Thoracic aorta (tissue), 2 donors: ENCODE results near the gene PTPN11. TPM values are rescaled to one million over a fixed set of nuclear protein-coding genes. Genes with fewer than 3 reads are reported as not detected.

Source experiments
- ATAC-seq: fragments of 150-250 bp; one replicate; pipeline ENCODE4 v1.8.0; 2017; ENCODE audit warnings: low read depth; ENCODE audit not compliant: insufficient number of reproducible peaks, low FRiP score
- DNase-seq: peaks from one replicate; pipeline ENCODE4 v3.0.0-alpha.2; 2020; ENCODE audit warnings: low spot score
- H3K27ac ChIP-seq, 2 donors: fragments of 200-600 bp; sonication (generic); 1 replicate in 1 of 2; 2 replicates in 1 of 2; pipeline ENCODE4 v1.5.1; 2016; ENCODE audit warnings: mild to moderate bottlenecking in 2 of 2, moderate library complexity in 2 of 2
- H3K27me3 ChIP-seq: fragments of 200-600 bp; sonication (generic); replicated peaks from 2 replicates; pipeline ENCODE4 v1.6.0; 2016; ENCODE audit warnings: mild to moderate bottlenecking; ENCODE audit not compliant: insufficient read depth
- H3K36me3 ChIP-seq: fragments of 200-600 bp; sonication (generic); one replicate; pipeline ENCODE4 v1.5.1; 2016
- H3K4me1 ChIP-seq, 2 donors: fragments of 200-600 bp; sonication (generic); 1 replicate in 1 of 2; 2 replicates in 1 of 2; pipeline versions ENCODE4 v1.5.1 to v1.6.0; 2016; ENCODE audit warnings: low read depth in 2 of 2, mild to moderate bottlenecking in 1 of 2; ENCODE audit not compliant: control insufficient read depth in 1 of 2
- H3K4me3 ChIP-seq: fragments of 200-600 bp; sonication (generic); 2 replicates; pipeline ENCODE4 v1.5.1; 2016; ENCODE audit warnings: mild to moderate bottlenecking
- H3K9me3 ChIP-seq: fragments of 200-600 bp; sonication (generic); 2 replicates; pipeline ENCODE4 v1.5.1; 2016
- total RNA-seq, 2 donors: library from RNA; depleted of rRNA; stranded (reverse); fragments of >200 nt; gene quantifications; one replicate each; pipeline versions ENCODE4 v1.1.0 to v1.2.3, GENCODE V29; 2016
- TF ChIP-seq, protein P1 (sequence below): fragments of 200-600 bp; sonication (generic); IDR thresholded peaks from one replicate; pipeline ENCODE4 v1.5.1; 2019; ENCODE audit warnings: antibody characterized with exemption

Gene PTPN11
- total RNA-seq, 2 donors from 2014 or later, result 98.6 to 126 TPM

DNA sequence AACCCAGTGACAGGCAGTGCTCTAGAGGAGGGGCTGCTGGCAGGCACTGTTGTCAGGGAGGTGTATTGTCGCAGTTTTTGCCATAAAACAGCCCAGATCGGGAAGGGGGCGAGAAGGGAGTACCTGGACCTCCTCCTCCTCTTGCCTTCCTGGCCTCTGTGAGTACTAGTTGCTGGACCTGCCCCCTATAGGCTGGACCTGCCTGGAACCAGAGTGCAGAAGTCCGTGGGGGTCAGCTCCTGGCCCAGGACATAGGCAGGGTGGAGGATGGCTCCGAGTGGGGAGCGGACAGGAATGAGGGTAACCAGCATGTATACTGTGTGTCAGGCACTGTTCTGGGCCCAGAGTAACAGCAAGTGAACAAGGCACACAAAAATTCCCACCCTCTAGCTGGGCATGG lies 116.3 kb downstream of the PTPN11 start:
- no peak overlapping the region for H3K4me3 ChIP-seq
- no peaks in the 10 kb centered on the region for H3K36me3 ChIP-seq
- no peak for ATAC-seq
- no peak for DNase-seq
- no peaks in the 10 kb centered on the region for H3K4me1 ChIP-seq
- TF ChIP-seq, protein P1, sequence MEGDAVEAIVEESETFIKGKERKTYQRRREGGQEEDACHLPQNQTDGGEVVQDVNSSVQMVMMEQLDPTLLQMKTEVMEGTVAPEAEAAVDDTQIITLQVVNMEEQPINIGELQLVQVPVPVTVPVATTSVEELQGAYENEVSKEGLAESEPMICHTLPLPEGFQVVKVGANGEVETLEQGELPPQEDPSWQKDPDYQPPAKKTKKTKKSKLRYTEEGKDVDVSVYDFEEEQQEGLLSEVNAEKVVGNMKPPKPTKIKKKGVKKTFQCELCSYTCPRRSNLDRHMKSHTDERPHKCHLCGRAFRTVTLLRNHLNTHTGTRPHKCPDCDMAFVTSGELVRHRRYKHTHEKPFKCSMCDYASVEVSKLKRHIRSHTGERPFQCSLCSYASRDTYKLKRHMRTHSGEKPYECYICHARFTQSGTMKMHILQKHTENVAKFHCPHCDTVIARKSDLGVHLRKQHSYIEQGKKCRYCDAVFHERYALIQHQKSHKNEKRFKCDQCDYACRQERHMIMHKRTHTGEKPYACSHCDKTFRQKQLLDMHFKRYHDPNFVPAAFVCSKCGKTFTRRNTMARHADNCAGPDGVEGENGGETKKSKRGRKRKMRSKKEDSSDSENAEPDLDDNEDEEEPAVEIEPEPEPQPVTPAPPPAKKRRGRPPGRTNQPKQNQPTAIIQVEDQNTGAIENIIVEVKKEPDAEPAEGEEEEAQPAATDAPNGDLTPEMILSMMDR, result no peak
- no peaks in the 10 kb centered on the region for H3K9me3 ChIP-seq
- no peaks in the 10 kb centered on the region for H3K27me3 ChIP-seq
- H3K27ac ChIP-seq, result no peak overlapping the region

DNA sequence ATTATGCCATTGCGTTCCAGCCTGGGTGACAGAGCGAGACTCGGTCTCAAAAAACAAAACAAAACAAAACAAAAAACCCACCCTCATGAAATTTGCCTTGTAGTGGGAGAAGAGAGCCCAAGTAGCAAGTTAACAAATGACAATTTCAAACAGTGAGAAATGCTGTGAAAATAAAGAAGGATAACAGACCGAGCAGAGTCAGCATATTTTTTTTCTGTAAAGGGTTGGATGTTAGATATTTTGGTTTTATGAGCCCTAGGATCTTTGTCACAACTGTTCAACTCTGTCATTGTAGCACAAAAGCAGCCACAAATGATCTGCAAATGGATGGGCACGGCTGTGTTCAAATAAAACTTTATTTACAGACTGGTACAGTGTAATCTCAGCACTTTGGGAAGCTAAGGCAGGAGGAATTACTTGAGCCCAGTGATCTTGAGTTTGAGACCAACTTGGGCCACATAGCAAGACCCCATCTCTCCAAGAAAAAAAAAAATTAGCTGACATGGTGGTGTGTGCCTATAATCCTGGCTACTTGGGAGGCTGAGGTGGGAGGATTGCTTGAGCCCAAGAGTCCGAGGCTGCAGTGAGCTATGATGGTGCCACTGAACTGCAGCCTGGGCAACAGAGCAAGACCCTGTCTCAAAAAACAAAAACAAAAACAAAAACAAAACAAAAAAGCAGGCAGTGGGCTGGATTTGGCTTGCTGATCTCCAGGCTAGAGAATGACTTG lies 117.1 kb downstream of the PTPN11 start:
- Histone ChIP-seq H3K4me1 (no peaks in the 10 kb centered on the region), H3K9me3 (no peaks in the 10 kb centered on the region), H3K27ac (no peak overlapping the region), H3K27me3 (no peaks in the 10 kb centered on the region), H3K36me3 (no peaks in the 10 kb centered on the region), H3K4me3 (no peak overlapping the region)
- DNase-seq (no peak), ATAC-seq (no peak)
- TF ChIP-seq, protein P1, result no peak

DNA sequence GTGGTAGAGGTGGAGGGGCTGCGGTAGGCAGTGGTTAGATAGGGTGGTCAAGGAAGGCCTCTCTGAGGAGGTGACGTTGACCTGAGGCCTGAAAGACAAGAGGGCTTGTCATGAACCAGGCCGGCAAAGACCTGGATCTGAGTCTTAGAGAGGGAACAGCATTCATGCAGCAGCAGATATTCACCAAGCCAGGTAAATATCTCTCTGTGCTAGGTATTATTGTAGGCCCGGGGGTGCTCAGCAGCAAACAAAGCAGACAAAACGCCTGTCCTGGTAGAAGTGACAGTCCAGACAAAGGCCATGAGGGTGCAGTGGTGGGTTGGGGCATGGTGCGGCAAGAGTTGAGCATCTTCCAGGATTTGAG lies 117.6 kb downstream of the PTPN11 start:
- Histone ChIP-seq H3K4me1 (no peaks in the 10 kb centered on the region), H3K27me3 (no peaks in the 10 kb centered on the region), H3K27ac (no peak overlapping the region), H3K36me3 (no peaks in the 10 kb centered on the region), H3K4me3 (no peak overlapping the region), H3K9me3 (no peaks in the 10 kb centered on the region)
- ATAC-seq (no peak), DNase-seq (no peak)
- TF ChIP-seq, protein P1, result no peak

DNA sequence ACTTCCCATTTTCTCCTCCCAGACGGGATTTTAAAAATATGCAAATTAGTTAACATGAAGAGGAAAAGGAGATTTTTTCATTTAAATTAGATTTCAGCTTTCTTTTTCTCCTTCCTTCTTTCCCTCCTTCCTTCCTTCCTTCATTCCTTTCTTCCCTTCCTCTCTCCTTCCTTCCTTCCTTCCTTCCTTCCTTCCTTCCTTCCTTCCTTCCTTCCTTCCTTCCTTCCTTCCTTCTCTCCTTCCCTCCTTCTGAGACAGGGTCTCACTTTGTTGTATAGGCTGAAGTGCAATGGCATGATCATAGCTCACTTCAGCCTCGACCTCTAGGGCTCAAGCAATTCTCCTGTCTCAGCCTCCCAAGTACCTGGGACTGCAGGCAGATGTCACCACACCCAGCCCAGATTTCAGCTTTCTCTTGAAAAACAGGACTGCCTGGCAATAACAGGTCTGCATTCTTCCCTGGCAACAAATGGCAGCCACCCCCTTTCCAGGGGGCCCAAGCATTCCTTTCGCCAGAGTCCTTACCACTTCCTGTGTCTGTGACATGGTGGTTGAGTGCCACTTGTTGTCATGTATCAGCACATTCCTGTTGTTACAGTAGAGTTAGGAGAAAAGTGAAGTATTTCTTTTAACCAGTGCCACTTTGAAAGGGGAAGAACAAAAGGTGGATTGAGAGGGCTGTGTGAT lies 119.1 kb downstream of the PTPN11 start:
- DNase-seq (no peak), ATAC-seq (no peak)
- no peaks in the 10 kb centered on the region for H3K4me1 ChIP-seq
- no peak overlapping the region for H3K27ac ChIP-seq
- H3K9me3 ChIP-seq, result no peaks in the 10 kb centered on the region
- no peaks in the 10 kb centered on the region for H3K27me3 ChIP-seq
- H3K4me3 ChIP-seq, result no peak overlapping the region
- TF ChIP-seq, protein P1, result no peak
- no peaks in the 10 kb centered on the region for H3K36me3 ChIP-seq

DNA sequence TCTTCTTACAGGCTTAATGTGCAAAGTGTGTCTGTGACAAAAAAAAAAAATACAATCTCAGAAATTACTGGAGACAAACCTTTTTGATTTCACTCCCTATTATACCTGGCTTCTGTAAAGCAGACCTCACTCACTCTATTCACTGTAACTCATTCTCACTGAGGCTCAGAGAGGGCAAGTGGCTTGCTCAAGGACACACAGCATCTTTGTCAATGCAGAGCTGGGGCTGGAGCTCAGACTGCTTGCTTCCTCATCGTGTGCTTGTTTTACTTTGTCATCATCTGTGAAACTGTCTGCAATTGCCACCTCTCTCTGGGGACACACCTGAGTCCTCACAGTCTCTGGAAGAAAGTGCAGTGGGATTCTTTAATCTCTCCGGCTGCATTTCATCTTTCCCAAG lies 120.0 kb downstream of the PTPN11 start:
- Histone ChIP-seq H3K4me3 (no peak overlapping the region), H3K4me1 (no peaks in the 10 kb centered on the region), H3K27ac (no peak overlapping the region), H3K36me3 (no peaks in the 10 kb centered on the region), H3K9me3 (no peaks in the 10 kb centered on the region), H3K27me3 (no peaks in the 10 kb centered on the region)
- DNase-seq (no peak), ATAC-seq (no peak)
- TF ChIP-seq, protein P1, result no peak
